ENCODE measurements around the gene IRF2.
A peak's percentile ranks its signal among the peaks of the same experiment; 100 is the strongest.
"Not testable (repeated sequence)": the region's sequence is repeated elsewhere in the genome, so short reads cannot be mapped to it uniquely, and the experiment has no call there.

IRF2 gene

GRCh38 chr4:184343502-184344177 is 130.7 kb downstream of the IRF2 start:
- DNase-seq = peak; percentile 87

GRCh38 chr4:184342857-184343237 is 131.5 kb downstream of the IRF2 start:
- not testable (repeated sequence) for DNase-seq

GRCh38 chr4:184342167-184342856 is 132.0 kb downstream of the IRF2 start:
- no peak for DNase-seq

- DNase-seq = not testable (repeated sequence)
These were observed 134.8 kb downstream of the IRF2 start for GRCh38 chr4:184339398-184340193.

GRCh38 chr4:184337907-184338306 is 136.4 kb downstream of the IRF2 start:
- no peak for DNase-seq
